IMR-90 (cell line): ENCODE measurements around the gene STX4.

Experiments used
- CEBPB ChIP-seq: IDR thresholded peaks from 2 replicates; pipeline ENCODE4 v1.6.1; 2012; ENCODE audit warnings: low read depth, low read length, improper control_type of control experiment
- CHD1 ChIP-seq: IDR thresholded peaks from 2 replicates; pipeline ENCODE4 v1.6.1; 2012; ENCODE audit warnings: low read depth, low read length, improper control_type of control experiment
- CTCF ChIP-seq: conservative IDR thresholded peaks from 2 replicates; pipeline ENCODE4 v1.5.1; 2012; ENCODE audit warnings: mild to moderate bottlenecking, low read depth, low read length, improper control_type of control experiment
- FOS ChIP-seq: fragments of 150-350 bp; IDR thresholded peaks from 2 replicates; pipeline ENCODE4 v1.6.1; 2016; ENCODE audit warnings: low read depth, low read length
- MAFK ChIP-seq: IDR thresholded peaks from 2 replicates; pipeline ENCODE4 v1.6.1; 2012; ENCODE audit warnings: low read depth, low read length, improper control_type of control experiment
- MAZ ChIP-seq: IDR thresholded peaks from 2 replicates; pipeline ENCODE4 v1.6.1; 2012; ENCODE audit warnings: low read depth, mild to moderate bottlenecking, low read length, improper control_type of control experiment, moderate library complexity, borderline replicate concordance
- MXI1 ChIP-seq: IDR thresholded peaks from 2 replicates; pipeline ENCODE4 v1.6.1; 2012; ENCODE audit warnings: low read depth, mild to moderate bottlenecking, low read length, moderate library complexity, borderline replicate concordance
- POLR2A ChIP-seq: IDR thresholded peaks from 2 replicates; pipeline ENCODE4 v1.6.1; 2012; ENCODE audit warnings: mild to moderate bottlenecking, low read depth, low read length
- RAD21 ChIP-seq: IDR thresholded peaks from 2 replicates; pipeline ENCODE4 v1.6.1; 2012; ENCODE audit warnings: low read length, improper control_type of control experiment
- RCOR1 ChIP-seq: IDR thresholded peaks from 2 replicates; pipeline ENCODE4 v1.6.1; 2012; ENCODE audit warnings: mild to moderate bottlenecking, low read length, improper control_type of control experiment; ENCODE audit not compliant: insufficient replicate concordance
- RFX5 ChIP-seq: IDR thresholded peaks from 2 replicates; pipeline ENCODE4 v1.8.0; 2012; ENCODE audit warnings: low read depth, mild to moderate bottlenecking, low read length, moderate library complexity
- SMC3 ChIP-seq: fragments of 150-350 bp; IDR thresholded peaks from 2 replicates; pipeline ENCODE4 v1.6.1; 2016; ENCODE audit warnings: low read depth, mild to moderate bottlenecking, antibody characterized with exemption, low read length, moderate library complexity

DNA sequence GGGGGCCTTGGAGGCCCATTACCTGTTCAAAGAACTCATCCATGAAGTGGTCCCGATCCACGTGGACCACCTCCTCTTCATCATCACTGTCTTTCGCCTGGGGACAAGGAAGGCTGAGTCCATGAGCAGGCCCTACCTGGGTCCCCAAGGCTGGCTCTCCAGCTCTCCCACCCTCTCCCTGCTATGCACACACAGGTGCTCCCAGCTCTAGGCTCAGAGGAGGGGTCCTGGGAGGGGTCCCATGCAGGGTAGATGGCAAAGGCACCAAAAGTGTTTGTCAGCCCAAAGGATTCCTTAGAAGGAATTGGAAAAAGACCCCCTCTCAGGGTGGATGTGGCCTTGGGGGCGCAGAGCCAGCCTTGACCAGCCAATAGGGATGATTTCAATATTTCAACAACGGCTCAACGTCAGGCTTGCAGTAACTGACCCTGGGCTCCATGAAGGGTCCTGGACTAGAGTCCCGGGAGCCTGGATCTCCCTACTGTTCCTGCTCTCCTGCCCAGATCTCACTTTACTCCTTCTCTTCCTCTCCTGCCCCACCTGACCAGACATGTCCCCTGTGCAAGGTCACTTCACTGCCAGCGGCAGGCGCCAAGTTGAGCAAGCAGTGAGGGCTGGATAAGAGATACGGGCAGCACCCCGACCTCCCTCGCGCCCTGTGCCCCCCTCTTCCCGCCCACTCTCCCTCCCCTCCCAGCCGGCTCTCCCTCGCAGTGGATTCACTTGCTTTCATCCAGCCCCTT lies 31.7 kb upstream of the STX4 start:
- TF ChIP-seq CTCF (no peak), CEBPB (no peak), POLR2A (no peak), RCOR1 (no peak), CHD1 (no peak), MAFK (no peak), SMC3 (no peak), RAD21 (no peak), RFX5 (no peak), FOS (no peak), MAZ (no peak), MXI1 (no peak)
